Fibroblast of gingiva (primary cell): ENCODE measurements around the gene SOX5.

Experiments used
- DNase-seq: peaks from one replicate; pipeline ENCODE4 v3.0.0-alpha.2; 2011; ENCODE audit warnings: low read depth

SOX5 gene

GRCh38 chr12:23482571-23482970, 466.9 kb downstream of the SOX5 start:
- DNase-seq = no peak
